K562 treated with DMSO at 1 percent for 4 hours (cell line): ENCODE data around the gene SLC17A3. TPM values are rescaled to one million over a fixed set of nuclear protein-coding genes. Genes with fewer than 3 reads are reported as not detected.

Experiments
- total RNA-seq: library from RNA; unstranded; fragments of 300-600 nt; gene quantifications from 2 replicates; pipeline ENCODE4 v1.2.3, GENCODE V29; 2022; ENCODE audit not compliant: insufficient read depth

The SLC17A3 gene, protein sequence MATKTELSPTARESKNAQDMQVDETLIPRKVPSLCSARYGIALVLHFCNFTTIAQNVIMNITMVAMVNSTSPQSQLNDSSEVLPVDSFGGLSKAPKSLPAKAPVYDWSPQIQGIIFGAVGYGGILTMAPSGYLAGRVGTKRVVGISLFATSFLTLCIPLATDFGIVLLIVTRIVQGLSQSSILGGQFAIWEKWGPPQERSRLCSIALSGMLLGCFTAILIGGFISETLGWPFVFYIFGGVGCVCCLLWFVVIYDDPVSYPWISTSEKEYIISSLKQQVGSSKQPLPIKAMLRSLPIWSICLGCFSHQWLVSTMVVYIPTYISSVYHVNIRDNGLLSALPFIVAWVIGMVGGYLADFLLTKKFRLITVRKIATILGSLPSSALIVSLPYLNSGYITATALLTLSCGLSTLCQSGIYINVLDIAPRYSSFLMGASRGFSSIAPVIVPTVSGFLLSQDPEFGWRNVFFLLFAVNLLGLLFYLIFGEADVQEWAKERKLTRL
- total RNA-seq: not detected in 2 replicates

DNA sequence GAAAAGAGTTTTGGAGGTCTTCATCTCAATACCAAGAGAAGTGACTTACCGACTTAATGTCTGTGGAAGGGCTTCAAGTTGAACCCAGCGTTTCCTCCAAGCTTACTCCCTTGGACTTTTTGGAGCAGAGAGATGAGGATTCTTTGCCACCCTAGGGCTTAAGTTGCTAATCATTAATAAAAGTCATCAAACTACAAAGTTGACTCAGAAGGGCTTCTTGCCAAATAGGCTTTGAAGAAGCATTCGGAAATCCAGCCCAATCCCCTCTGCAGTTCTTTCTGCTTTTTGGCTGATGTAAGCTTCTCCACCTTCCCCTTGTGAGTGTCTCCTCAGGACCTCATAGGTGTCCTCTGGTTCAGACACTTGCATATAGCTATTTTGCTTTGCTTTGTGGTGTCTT, at the start of gene SLC17A3:
Gene SLC17A3, minus strand, starts transcription at position 126 of the 400 bp plus-strand sequence. CDS start 5,856 bp downstream, outside the sequence.

DNA sequence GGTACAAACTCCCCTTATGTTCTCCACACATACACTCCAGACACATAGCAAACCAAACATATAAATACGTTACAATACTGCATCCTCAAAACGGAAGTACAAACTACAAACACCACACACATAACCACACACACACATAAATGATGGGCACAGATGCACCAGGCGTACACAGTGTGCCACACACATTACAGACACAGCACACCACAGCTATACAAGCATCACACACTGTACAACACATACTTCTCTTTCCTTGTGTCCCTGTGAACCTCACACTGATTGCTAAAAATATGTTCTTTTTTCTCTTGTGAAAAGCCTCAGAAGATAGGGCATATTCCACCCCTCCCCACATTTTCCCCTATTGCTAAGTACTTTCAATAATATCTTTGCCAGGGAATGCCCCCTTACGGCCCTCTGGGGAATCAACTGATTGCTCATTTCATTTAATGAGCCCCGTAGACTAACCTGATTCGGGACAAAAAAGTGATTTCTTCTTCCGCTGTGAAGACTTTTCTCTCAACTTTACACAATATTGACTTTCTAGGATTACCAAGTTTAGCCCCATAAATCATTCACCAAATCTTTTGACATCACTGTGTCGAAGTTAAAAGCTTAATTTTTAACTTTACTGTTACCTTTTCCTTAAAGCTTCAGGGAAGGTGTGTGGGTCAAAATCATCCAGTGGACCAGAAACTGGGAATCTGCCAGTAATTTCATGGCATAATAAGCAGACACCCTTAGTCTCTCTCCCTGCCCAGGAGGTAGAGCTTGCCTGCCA, 42.3 kb downstream of the SLC17A3 start, which contains the start of gene SLC17A1:
Gene SLC17A1, minus strand, starts transcription at position 521 of the 775 bp plus-strand sequence. CDS start 1,495 bp downstream, outside the sequence.

Other genes starting within 250 kb of the SLC17A3 start
- not detected in 2 replicates for gene SCGN, start 222.0 kb downstream of the SLC17A3 start, total RNA-seq
- gene SLC17A4, start 119.5 kb downstream of the SLC17A3 start, total RNA-seq: not detected in 2 replicates
- gene SLC17A1, start 42.2 kb downstream of the SLC17A3 start, total RNA-seq: not detected in 2 replicates
- gene SLC17A2, start 56.4 kb upstream of the SLC17A3 start, total RNA-seq: not detected in 2 replicates
- 4.9 and 5.7 TPM in 2 replicates for gene TRIM38, start 88.6 kb upstream of the SLC17A3 start, total RNA-seq
- gene HFE, start 213.2 kb upstream of the SLC17A3 start, total RNA-seq: 1.3 and 4.5 TPM in 2 replicates